ENCODE measurements around the gene RALY. TPM values are rescaled to one million over a fixed set of nuclear protein-coding genes. Genes with fewer than 3 reads are reported as not detected.

The RALY gene
- total RNA-seq, 1 experiment from 2014 or later: 164 TPM

DNA sequence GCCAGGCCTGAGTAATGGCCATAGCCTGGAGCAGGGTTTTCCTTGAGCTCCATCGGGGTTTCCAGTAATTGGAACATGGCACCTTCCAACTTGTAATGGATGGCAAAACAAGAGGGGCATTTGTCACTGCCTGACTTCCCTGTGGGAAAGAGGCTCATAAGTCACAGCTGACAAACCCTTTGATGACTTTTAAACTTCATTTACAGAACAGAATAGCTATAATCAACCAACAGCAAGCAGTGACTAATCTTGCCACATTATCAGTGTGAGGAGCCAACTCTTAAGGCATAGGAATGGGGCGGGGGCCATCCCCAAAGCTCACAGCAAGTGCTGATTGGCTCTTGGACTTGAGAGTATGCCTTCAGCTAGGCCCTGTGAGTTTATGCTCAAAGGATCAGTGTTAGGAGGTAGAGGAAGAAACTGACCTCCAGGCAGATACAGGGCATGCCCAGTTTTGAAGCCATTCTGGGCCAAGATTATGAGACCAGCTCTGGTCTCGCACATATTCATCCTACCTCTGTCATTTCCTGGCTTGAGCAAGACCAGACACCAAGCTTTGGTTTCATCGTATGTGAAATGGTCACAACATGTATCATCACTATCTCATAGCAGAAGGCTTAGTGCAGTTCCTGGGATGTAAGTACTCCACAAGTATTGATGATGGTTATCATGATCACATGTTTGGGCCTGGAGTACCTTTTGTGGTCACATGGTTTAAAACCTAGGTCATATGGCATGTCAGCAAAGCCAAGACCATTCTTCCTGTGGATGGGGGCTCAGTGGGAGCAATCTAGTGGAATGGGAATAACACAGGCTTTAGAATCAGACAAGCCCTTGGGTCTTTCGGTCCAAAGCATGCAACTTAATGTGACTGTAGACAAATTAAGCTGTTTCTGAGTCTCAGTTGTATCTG is 69.1 kb downstream of the RALY start:
- Histone ChIP-seq H3K4me3 (ENCODE audit: low read depth in 2 of 2, low read length in 2 of 2) (no peak overlapping the region), H3K27ac (ENCODE audit: low read length) (no peak overlapping the region), H3K36me3 (ENCODE audit: control insufficient read depth, insufficient read depth, low read length) (no peaks in the 10 kb centered on the region), H3K9me3 (ENCODE audit: control insufficient read depth, insufficient read depth, low read depth, low read length) (no peaks in the 10 kb centered on the region), H3K4me1 (ENCODE audit: control insufficient read depth, insufficient read depth, low read length) (no peaks in the 10 kb centered on the region), H3K27me3 (ENCODE audit: control insufficient read depth, insufficient read depth, low read length) (no peaks in the 10 kb centered on the region)
- ATAC-seq: no peak
- BruUV-seq (replicated peaks): no TSS peak
- CTCF ChIA-PET: no interaction called here
- POLR2A ChIA-PET: no interaction called here
- in situ Hi-C loops (cut with HindIII; ENCODE audit: low pct_unique_long_range_greater_than_20kb, low sequenced_read_pairs): no loop called here
- TF ChIP-seq TCF7L2 (IDR thresholded peaks at IDR 0.05; ENCODE audit: low read depth, low read length): no peak
- no peak for TF ChIP-seq CTCF (IDR thresholded peaks at IDR 0.05)
- no peak for TF ChIP-seq SIN3A (IDR thresholded peaks at IDR 0.05; ENCODE audit: borderline replicate concordance, insufficient read depth, low read depth, low read length)
- TF ChIP-seq, protein P1, sequence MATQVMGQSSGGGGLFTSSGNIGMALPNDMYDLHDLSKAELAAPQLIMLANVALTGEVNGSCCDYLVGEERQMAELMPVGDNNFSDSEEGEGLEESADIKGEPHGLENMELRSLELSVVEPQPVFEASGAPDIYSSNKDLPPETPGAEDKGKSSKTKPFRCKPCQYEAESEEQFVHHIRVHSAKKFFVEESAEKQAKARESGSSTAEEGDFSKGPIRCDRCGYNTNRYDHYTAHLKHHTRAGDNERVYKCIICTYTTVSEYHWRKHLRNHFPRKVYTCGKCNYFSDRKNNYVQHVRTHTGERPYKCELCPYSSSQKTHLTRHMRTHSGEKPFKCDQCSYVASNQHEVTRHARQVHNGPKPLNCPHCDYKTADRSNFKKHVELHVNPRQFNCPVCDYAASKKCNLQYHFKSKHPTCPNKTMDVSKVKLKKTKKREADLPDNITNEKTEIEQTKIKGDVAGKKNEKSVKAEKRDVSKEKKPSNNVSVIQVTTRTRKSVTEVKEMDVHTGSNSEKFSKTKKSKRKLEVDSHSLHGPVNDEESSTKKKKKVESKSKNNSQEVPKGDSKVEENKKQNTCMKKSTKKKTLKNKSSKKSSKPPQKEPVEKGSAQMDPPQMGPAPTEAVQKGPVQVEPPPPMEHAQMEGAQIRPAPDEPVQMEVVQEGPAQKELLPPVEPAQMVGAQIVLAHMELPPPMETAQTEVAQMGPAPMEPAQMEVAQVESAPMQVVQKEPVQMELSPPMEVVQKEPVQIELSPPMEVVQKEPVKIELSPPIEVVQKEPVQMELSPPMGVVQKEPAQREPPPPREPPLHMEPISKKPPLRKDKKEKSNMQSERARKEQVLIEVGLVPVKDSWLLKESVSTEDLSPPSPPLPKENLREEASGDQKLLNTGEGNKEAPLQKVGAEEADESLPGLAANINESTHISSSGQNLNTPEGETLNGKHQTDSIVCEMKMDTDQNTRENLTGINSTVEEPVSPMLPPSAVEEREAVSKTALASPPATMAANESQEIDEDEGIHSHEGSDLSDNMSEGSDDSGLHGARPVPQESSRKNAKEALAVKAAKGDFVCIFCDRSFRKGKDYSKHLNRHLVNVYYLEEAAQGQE (IDR thresholded peaks at IDR 0.05; ENCODE audit: insufficient read depth in 1 of 2, low read depth in 2 of 2, low read length in 1 of 2): no peak
- TF ChIP-seq POLR2AphosphoS5 (IDR thresholded peaks at IDR 0.05; ENCODE audit: low read depth, low read length): no peak
- intact Hi-C loops (cut with micrococcal nuclease; ENCODE audit: unreplicated experiment): loop anchor here (10.0 kb wide), 1 partner anchor 128 kb away; no protein-coding TSS in a partner anchor
- no peak for DNase-seq (ENCODE audit: low read depth, low spot score)

GRCh38 chr20:34064286-34064685 is 70.6 kb downstream of the RALY start:
- DNase-seq (ENCODE audit: low read depth, low spot score) (no peak), ATAC-seq (no peak)
- no peak overlapping the region for H3K27ac ChIP-seq (ENCODE audit: low read length)
- in situ Hi-C loops (cut with HindIII; ENCODE audit: low pct_unique_long_range_greater_than_20kb, low sequenced_read_pairs) (no loop called here), intact Hi-C loops (cut with micrococcal nuclease; ENCODE audit: unreplicated experiment) (loop anchor here (10.0 kb wide), 1 partner anchor 129 kb away; no protein-coding TSS in a partner anchor)
- no peak overlapping the region for H3K4me3 ChIP-seq (ENCODE audit: low read depth in 2 of 2, low read length in 2 of 2)
- ChIA-PET CTCF (no interaction called here), POLR2A (no interaction called here)
- no TSS peak for BruUV-seq (replicated peaks)
- H3K9me3 ChIP-seq (ENCODE audit: control insufficient read depth, insufficient read depth, low read depth, low read length): no peaks in the 10 kb centered on the region
- peaks cover 5% of the 10 kb centered on the region for H3K4me1 ChIP-seq (ENCODE audit: control insufficient read depth, insufficient read depth, low read length)
- TF ChIP-seq SIN3A (IDR thresholded peaks at IDR 0.05; ENCODE audit: borderline replicate concordance, insufficient read depth, low read depth, low read length) (no peak), CTCF (IDR thresholded peaks at IDR 0.05) (no peak), POLR2AphosphoS5 (IDR thresholded peaks at IDR 0.05; ENCODE audit: low read depth, low read length) (no peak), TCF7L2 (IDR thresholded peaks at IDR 0.05; ENCODE audit: low read depth, low read length) (no peak)
- TF ChIP-seq, protein P1 (IDR thresholded peaks at IDR 0.05; ENCODE audit: insufficient read depth in 1 of 2, low read depth in 2 of 2, low read length in 1 of 2): no peak
- H3K36me3 ChIP-seq (ENCODE audit: control insufficient read depth, insufficient read depth, low read length): no peaks in the 10 kb centered on the region
- H3K27me3 ChIP-seq (ENCODE audit: control insufficient read depth, insufficient read depth, low read length): no peaks in the 10 kb centered on the region
